GM15510 (cell line): ENCODE results near the gene NAV1.

Source experiments
- POLR2A ChIP-seq: IDR thresholded peaks from 3 replicates; pipeline ENCODE4 v1.6.1; 2011; ENCODE audit warnings: borderline replicate concordance; ENCODE audit not compliant: insufficient read length; ENCODE audit errors: extremely low read depth

The NAV1 gene

DNA sequence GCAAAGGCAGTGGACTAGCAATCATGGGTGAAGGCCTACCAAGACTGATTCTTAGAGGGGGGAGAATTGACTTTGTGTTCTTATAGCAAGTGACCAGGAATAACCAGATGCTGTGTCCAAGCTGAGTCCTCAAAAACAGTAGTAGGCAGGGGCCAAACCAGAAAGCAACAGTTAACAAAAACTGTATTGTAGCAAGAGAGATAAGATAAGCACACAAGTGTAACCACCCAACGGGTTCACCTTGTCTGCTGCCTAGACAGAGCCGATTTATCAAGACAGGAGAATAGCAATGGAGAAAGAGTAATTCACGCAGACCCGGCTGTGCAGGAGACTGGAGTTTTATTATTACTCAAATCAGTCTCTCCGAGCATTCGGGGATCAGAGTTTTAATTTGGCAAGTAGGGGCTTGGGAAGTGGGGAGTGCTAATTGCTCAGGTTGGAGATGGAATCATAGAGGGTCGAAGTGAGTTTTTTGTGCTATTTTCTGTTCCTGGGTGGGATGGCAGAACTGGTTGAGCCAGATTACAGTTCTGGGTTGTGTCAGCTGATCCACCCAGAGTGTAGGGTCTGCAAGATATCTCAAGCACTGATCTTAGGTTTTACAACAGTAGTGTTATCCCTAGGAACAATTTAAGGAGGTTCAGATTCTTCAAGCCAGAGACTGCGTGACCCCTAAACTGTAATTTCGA, 23.7 kb upstream of the NAV1 start:
- no peak for TF ChIP-seq POLR2A

DNA sequence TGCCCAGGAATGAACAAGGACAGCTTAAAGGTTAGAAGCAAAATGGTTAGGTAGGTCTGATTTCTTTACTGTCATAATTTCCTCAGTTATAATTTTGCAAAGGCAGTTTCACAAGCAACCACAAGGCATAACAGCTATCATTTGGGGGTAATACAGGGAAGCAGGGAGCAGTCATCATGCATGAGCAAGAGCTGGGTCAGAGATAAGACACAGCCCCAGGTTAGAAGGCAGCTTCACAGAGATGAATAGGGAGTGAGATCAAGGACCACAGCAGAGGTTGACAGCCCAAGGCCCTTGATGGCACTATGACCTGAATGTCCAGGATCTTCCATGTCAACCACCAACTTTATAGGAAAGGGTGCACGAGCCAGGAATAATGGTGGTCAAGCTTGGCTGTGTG, 23.0 kb upstream of the NAV1 start:
- no peak for TF ChIP-seq POLR2A

DNA sequence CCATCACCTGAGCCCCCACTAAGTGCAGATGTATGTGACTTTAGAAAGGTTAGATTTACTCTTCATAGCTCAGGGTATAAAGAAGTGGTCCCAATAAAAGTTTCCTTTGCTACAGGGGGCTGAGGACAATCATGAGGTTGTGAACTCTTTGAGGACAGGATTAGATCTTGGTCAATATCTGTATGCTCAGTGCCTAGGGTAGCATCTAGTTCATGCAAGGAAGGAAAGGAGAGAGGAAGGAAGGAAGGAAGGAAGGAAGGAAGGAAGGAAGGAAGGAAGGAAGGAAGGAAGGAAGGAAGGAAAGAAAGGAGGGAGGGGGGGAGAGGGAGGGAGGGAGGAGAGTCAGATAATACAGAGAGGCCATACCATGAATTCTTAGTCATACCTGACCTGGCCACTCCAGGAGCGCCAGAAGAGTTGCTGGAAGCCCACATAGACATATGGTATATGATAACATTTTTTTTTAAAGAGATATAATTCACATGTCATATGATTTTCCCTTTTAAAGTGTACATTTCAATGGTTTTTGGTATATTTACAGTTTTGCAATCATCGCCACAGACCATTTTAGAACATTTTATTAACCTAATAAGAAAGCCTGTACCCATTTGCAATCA, 22.3 kb upstream of the NAV1 start:
- no peak for TF ChIP-seq POLR2A

DNA sequence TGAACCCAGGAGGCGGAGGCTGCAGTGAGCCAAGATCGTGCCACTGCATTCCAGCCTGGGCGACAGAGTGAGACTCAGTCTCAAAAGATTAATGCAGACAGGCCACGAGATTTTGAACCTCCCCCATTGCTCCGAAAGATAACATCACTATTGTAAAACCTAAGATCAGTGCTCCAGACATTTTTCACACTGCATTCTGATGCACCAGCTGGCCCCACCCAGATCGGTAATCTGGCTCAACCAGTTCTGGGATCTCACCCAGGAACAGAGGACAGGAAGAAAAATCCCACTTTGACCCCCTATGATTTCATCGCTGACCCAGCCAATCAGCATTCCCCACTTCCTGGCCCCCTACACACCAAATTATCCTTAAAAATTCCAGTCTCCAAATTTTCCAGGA, 21.3 kb upstream of the NAV1 start:
- TF ChIP-seq POLR2A, result no peak

DNA sequence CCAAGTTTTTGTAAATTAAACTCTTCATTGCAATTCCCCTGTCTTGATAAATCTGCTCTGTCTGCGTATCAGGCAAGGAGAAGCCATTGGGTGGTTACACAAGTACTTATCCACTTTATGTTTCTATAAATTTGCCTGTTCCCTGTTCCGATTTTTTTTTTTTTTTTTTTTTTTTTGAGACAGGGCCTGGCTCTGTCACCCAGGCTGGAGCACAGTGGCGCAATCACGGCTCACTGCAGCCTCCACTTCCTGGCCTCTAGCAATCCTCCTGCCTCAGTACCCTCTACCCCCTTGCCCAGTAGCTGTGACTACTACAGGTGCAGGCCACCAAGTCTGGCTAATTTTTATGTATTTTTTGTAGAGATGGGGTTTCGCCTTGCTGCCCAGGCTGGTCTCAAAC, 20.9 kb upstream of the NAV1 start:
- no peak for TF ChIP-seq POLR2A

DNA sequence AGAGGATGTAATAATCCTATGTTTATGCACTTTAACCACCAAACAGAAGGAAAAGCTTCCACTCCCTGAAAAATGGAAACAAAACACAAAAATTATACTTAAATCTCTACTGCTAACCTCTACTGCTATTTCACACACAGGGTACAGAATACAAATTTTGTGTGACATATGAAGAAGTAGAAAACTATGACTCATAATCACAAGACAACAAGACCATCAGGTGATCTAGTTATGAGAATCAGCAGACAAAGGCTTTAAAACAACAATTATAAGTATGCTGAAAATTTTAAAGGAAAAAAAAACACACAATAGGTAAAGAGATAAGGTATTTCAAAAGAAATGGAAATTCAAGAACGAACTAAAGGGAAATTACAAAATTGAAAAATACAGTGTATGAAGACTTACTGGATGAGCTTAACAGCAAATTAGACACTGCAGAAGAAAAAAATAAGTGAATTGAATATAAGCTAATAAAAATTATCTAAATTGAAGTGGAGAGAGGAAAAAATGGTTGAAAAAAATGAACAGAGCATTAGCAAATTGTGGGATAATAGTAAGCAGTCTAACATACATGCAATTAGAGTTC, 13.6 kb upstream of the NAV1 start:
- no peak for TF ChIP-seq POLR2A

DNA sequence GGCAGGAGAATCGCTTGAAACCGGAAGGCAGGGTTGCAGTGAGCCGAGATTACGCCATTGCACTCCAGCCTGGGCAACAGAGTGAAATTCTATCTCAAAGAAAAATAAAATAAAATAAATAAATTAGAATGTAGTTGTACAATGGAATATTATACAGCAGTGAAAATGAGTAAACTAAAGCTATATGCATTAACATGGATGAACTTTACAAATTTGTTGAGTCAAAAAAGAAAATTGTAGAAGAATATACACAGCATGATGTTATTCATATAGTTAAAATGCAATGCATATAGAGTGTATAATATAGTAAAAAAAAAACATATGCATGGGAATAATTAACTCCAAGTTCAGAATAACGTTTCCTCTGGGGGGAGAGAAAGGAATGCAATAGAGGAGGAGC, 11.0 kb upstream of the NAV1 start:
- TF ChIP-seq POLR2A, result no peak

DNA sequence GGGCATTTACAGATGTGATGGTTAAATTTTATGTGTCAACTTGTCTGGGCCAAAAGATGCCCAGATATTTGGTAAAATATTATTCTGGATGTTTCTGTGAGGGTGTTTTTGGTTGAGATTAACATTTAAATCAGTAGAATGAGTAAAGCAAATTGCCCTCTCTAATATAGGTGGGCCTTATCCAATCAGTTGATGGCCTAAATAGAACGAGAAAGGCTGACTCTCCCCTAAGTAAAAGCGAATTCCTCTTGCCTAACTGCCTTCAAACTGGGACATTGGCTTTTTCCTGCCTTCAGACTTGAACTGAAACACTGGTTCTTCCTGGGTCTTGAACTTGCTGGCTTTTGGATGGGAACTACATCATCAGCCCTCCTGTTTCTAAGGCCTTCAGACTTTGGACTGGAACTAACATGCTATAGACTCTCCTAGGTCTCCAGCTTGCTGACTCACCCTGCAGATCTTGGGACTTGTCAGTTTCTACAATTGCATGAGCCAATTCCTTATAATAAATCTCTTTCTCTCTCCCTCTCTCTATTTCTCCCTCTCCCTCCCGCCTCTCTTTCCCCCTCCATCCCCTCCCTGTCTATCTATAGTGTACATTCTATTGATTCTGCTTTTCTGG, 10.2 kb upstream of the NAV1 start:
- no peak for TF ChIP-seq POLR2A

DNA sequence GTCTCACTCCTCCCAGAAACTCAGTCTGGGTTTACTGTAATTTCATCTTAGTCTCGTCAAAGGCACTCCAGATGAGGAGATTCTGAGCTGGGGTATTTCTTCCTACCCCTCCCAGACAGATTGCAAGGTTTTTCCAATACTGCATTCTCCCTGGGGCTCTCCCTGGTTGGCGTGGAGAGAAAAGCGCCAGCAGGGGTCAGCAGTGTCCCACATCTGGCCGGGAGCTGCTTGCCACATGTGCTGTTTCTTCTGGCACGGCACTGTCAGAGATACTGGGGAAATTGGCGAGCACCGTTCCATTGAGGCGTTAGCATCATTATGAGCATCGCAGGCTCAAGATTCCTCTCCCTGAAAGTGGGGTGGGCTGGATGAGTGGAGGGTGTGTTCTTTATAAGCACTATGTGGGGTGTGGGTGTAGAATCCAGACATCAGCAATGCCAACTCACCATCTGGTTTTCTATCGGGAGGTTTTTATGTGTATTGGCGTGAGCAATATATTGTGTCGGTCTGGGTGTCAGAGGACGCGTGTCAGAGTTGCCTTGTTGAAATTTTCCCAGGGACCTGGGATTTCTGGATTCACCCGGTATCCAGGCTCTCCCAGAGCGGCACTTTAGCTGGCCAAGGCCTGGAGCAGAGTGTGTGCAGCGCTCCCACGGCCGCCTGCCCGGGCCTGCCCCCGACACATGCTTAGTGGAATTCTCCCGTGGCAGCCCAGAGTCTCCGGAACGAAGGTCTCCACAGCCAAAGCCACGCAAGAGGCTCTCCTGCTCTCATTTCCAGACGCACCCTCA, 8.0 kb upstream of the NAV1 start:
- no peak for TF ChIP-seq POLR2A

DNA sequence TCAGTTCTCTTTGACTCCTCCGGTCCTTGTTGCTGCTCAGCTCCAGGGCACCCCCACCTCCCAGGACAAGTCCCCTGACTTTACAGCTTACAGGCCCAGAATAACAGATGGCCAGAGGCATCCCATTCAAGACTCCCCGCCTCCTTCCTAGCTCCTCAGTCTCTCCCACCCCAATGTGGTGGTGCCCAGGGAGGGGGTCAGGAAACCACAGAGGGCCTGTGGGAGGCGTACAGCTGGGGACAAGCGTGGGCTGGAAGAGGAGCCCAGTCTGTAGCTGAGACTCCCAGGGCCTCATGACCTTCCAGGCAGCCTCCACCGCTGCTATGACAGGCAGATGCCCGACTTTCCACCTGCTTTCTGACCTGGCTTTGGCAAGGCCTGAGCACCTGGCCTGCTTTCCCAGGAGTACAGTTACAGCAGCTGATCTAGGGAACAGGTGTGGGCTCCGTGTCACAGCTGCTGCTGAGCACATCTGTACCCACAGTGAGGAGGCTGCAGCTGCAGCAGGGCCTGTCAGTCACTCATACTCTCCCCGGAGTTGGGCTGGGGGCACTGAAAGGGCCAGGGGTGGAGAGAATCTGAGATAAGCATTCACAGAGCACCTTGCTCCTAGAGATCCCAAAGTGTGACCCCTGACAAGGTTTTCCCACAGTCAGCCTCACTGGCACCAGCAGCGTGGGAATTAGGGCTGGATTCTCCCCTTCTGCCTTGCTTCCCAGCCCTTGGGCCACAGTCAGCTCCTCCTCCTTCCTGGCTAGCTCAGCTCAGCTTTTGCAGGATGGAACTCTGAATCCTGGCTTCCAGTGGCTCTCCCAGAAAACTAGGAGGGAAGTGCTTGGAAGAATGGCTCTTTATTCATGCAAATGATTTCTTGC, 7.1 kb upstream of the NAV1 start:
- no peak for TF ChIP-seq POLR2A

DNA sequence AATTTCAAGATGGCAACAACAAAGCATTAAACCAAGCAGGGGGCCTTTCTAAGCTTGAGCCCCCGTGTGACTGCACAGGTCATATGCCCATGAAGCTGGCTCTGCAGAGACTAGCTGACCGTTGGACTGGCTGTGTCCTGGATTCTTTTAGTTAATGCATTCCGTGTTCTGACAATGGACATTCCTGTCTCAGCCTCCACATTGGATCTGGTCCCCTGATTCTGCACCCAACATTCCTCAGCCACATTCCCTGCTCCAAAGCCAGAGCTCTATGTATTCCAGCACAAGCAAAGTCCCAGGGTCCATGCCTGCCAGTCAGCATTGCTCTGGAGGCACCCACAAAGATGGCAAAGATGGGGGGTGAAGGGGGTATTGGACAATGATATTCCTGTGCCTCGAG, 5.1 kb upstream of the NAV1 start:
- no peak for TF ChIP-seq POLR2A

DNA sequence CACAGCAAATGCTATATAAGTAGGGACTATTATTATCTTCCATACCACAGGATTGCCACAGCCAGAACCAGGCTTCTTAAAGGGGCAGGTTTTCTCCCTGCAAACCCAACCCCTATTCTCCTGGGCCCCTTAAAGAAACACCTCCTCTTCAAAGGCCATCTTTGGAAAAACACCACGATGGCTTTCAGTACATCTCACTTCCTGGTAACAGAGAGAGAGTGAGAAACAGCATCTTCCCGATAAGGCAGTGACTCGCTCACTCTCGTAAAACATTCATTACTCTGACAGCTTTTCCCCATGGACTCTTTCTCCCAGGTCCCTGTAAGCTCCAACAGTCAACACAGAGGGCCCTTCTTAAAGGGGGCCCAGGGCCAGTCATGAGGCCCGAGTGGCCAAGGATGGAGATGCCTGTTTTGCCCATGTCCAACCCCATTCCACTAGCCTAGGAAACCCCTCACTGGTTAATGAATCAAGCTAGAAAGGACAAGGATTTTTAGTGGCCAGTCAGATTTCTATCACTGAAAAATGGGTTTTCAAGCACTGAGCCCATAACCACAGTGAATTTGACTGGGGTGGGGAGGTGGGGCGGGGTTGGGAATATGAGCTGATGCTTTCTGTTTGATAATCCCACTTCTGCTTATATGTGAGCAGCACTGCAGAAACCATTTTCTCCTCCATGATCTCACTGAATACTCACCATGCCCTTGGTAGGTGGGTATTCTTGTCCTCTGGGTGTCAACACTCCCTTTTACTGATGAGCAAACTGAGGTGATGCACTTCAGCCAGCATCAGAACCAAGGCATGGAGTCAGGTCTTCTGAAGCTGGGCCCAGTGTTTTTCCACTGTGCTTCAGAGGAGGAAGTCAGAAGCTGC, 3.6 kb upstream of the NAV1 start:
- no peak for TF ChIP-seq POLR2A

DNA sequence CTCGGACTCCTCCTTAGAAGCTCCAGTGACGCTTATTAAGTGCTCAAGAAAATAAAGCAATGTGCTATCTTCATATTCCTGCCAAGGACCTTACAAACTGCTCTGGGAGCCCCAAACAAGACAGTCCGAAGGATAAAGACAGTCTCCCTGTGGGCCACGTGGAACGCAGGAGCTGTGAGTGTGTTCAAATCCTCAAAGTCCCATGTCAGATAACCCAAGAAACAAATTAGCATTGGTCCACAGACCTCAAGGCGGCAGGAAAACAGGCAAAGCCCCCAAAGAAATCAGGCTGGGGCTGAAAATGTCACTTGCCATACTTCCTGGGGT, 3.0 kb upstream of the NAV1 start:
- TF ChIP-seq POLR2A, result no peak
